Measurements from ENCODE around the gene CAMK4. TPM values are rescaled to one million over a fixed set of nuclear protein-coding genes. Genes with fewer than 3 reads are reported as not detected.

The CAMK4 gene
- total RNA-seq, 1 donor from 2014 or later, result 0.11 TPM

GRCh38 chr5:111537141-111538024 is 313.2 kb downstream of the CAMK4 start:
- DNase-seq (ENCODE audit: missing footprints), result no peak
- intact Hi-C loops (cut with DNase I), result no loop called here
- no peak for ATAC-seq

Other genes with a start within 250 kb of the CAMK4 start
- 6.0 TPM for gene TSLP, start 152.7 kb upstream of the CAMK4 start, total RNA-seq
- gene WDR36, start 132.0 kb upstream of the CAMK4 start, total RNA-seq, result 14.6 TPM